ENCODE data around the gene RASSF1. TPM values are rescaled to one million over a fixed set of nuclear protein-coding genes. Genes with fewer than 3 reads are reported as not detected.

Gene RASSF1
- total RNA-seq, 2 donors from 2014 or later: 9.4 to 17.2 TPM

DNA sequence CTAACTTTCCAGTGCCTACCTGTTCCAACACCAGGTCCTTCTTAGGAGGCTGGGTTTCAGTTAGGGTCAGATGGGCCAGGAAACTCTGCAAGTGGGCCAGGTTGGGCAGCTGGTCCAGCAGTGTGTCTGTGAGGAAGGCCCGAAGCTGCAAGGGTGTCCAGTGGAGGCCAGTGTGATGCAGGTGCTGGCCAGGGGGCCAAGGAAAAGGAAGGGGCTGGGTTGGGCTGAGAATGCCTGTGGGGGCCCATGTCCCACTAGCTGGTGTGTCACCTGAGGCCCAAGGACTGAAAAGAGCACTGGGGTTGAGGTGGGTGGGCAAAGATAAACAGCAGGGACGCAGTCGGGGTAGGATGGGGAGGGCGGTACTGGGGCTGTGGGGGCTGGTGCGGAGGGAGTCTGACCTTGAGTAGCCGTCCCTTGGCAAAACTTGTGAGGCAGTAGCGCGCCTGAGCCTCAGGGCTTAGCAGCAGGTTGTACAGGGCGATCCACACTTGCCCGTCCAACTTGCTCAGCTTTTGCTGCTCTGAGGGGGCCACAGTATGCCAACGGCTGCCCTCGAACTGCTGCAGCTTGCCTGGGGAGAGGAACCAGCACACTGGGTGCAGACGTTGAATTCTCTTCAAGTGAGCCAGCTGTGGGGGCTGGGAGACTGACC, 1.5 kb upstream of the RASSF1 start:
- no peaks in the 10 kb centered on the region for H3K36me3 ChIP-seq (ENCODE audit: control insufficient read depth, insufficient read depth, low read length)
- DNase-seq: no peak
- no peak overlapping the region for H3K4me3 ChIP-seq (ENCODE audit: low read length)
- Mint-ChIP-seq H3K9me3 (no peaks in the 10 kb centered on the region), H3K4me1 (no peaks in the 10 kb centered on the region), H3K4me3 (no peak overlapping the region), H3K36me3 (ENCODE audit: low read depth) (no peaks in the 10 kb centered on the region), H3K27ac (no peak overlapping the region), H3K27me3 (ENCODE audit: insufficient read depth) (peaks cover 79% of the 10 kb centered on the region)
- TF ChIP-seq, protein P1, sequence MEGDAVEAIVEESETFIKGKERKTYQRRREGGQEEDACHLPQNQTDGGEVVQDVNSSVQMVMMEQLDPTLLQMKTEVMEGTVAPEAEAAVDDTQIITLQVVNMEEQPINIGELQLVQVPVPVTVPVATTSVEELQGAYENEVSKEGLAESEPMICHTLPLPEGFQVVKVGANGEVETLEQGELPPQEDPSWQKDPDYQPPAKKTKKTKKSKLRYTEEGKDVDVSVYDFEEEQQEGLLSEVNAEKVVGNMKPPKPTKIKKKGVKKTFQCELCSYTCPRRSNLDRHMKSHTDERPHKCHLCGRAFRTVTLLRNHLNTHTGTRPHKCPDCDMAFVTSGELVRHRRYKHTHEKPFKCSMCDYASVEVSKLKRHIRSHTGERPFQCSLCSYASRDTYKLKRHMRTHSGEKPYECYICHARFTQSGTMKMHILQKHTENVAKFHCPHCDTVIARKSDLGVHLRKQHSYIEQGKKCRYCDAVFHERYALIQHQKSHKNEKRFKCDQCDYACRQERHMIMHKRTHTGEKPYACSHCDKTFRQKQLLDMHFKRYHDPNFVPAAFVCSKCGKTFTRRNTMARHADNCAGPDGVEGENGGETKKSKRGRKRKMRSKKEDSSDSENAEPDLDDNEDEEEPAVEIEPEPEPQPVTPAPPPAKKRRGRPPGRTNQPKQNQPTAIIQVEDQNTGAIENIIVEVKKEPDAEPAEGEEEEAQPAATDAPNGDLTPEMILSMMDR (conservative IDR thresholded peaks at IDR 0.05): no peak
- peaks cover 69% of the 10 kb centered on the region for H3K27me3 ChIP-seq (ENCODE audit: control insufficient read depth, insufficient read depth, low read length, poor library complexity, severe bottlenecking)
- H3K27ac ChIP-seq (ENCODE audit: low read depth, low read length): no peak overlapping the region
- no peak overlapping the region for H3K9ac ChIP-seq (ENCODE audit: extremely low read depth, low read length, poor library complexity, severe bottlenecking)
- no peaks in the 10 kb centered on the region for H3K9me3 ChIP-seq (ENCODE audit: control insufficient read depth, low read length)
- WGBS, 2 experiments (ENCODE audit: insufficient coverage in 1 of 2, insufficient read length in 1 of 2): 89 to 90% methylated on average over 12 to 13 of the region's 13 CpGs
- H3K4me1 ChIP-seq (ENCODE audit: control insufficient read depth, insufficient read depth, low read length): peaks cover 4% of the 10 kb centered on the region

DNA sequence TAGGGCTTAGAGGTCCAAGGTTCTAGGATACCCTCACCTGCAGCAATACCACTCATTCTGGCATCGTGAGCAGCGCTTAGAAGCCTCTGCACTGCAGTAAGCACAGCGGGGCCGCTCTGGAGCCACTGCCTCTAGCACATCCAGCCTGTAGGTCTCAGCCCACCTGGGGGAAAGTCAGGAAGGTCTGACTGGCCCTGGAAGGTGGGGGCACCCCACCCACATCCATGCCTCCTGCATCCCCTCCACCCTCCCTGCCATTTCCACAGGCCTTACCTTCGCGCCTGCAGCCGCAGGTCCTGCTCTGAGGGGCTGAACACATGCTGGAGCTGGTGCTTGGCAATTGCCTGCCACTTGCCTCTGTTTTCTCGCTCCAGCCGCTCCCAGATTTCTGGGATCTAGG, 901 bp upstream of the RASSF1 start:
- no peak overlapping the region for H3K27ac Mint-ChIP-seq
- Histone ChIP-seq H3K27me3 (ENCODE audit: control insufficient read depth, insufficient read depth, low read length, poor library complexity, severe bottlenecking) (peaks cover 69% of the 10 kb centered on the region), H3K4me1 (ENCODE audit: control insufficient read depth, insufficient read depth, low read length) (peaks cover 4% of the 10 kb centered on the region), H3K9me3 (ENCODE audit: control insufficient read depth, low read length) (no peaks in the 10 kb centered on the region), H3K27ac (ENCODE audit: low read depth, low read length) (no peak overlapping the region), H3K4me3 (ENCODE audit: low read length) (no peak overlapping the region), H3K9ac (ENCODE audit: extremely low read depth, low read length, poor library complexity, severe bottlenecking) (no peak overlapping the region), H3K36me3 (ENCODE audit: control insufficient read depth, insufficient read depth, low read length) (no peaks in the 10 kb centered on the region)
- no peaks in the 10 kb centered on the region for H3K36me3 Mint-ChIP-seq (ENCODE audit: low read depth)
- H3K27me3 Mint-ChIP-seq (ENCODE audit: insufficient read depth): peaks cover 78% of the 10 kb centered on the region
- peaks cover 1% of the 10 kb centered on the region for H3K4me1 Mint-ChIP-seq
- TF ChIP-seq, protein P1 (conservative IDR thresholded peaks at IDR 0.05): no peak
- 92 to 95% methylated on average over 8 to 9 of the region's 9 CpGs for WGBS, 2 experiments (ENCODE audit: insufficient coverage in 1 of 2, insufficient read length in 1 of 2)
- no peak for DNase-seq
- no peak overlapping the region for H3K4me3 Mint-ChIP-seq
- no peaks in the 10 kb centered on the region for H3K9me3 Mint-ChIP-seq

DNA sequence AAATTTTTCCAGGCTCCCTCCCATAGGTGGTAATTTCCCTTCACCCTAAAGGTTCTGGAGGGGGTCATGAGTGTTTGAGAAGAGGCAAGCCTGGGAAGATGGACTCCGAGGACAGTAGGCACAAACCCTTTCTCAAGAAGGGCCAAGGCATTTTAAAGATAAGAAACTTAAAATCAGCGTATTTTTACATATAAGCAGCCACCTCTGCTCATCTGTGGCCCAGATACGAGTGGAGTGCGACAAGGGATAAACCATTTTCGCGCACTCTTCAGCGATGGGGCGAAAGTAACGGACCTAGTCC, 539 bp downstream of the RASSF1 start:
- H3K9me3 ChIP-seq (ENCODE audit: control insufficient read depth, low read length): no peaks in the 10 kb centered on the region
- Mint-ChIP-seq H3K4me3 (peak overlapping the region; percentile 21), H3K36me3 (ENCODE audit: low read depth) (no peaks in the 10 kb centered on the region), H3K9me3 (no peaks in the 10 kb centered on the region), H3K27me3 (ENCODE audit: insufficient read depth) (peaks cover 67% of the 10 kb centered on the region), H3K27ac (no peak overlapping the region), H3K4me1 (peaks cover 8% of the 10 kb centered on the region)
- no peak for DNase-seq
- peaks cover 65% of the 10 kb centered on the region for H3K27me3 ChIP-seq (ENCODE audit: control insufficient read depth, insufficient read depth, low read length, poor library complexity, severe bottlenecking)
- peaks cover 4% of the 10 kb centered on the region for H3K36me3 ChIP-seq (ENCODE audit: control insufficient read depth, insufficient read depth, low read length)
- TF ChIP-seq, protein P1 (conservative IDR thresholded peaks at IDR 0.05): no peak
- H3K9ac ChIP-seq (ENCODE audit: extremely low read depth, low read length, poor library complexity, severe bottlenecking): no peak overlapping the region
- H3K4me3 ChIP-seq (ENCODE audit: low read length): no peak overlapping the region
- WGBS, 2 experiments (ENCODE audit: insufficient coverage in 1 of 2, insufficient read length in 1 of 2): 38 to 49% methylated on average over 9 of the region's 9 CpGs
- no peak overlapping the region for H3K27ac ChIP-seq (ENCODE audit: low read depth, low read length)
- peaks cover 10% of the 10 kb centered on the region for H3K4me1 ChIP-seq (ENCODE audit: control insufficient read depth, insufficient read depth, low read length)

All from endodermal cell (in vitro differentiated cells).